ENCODE results near the gene KIT. TPM values are rescaled to one million over a fixed set of nuclear protein-coding genes. Genes with fewer than 3 reads are reported as not detected.
"Not testable (repeated sequence)": the region's sequence is repeated elsewhere in the genome, so short reads cannot be mapped to it uniquely, and the experiment has no call there.

KIT gene
- total RNA-seq, 4 donors from 2014 or later = 4.1 to 62.3 (median 18.7) TPM

DNA sequence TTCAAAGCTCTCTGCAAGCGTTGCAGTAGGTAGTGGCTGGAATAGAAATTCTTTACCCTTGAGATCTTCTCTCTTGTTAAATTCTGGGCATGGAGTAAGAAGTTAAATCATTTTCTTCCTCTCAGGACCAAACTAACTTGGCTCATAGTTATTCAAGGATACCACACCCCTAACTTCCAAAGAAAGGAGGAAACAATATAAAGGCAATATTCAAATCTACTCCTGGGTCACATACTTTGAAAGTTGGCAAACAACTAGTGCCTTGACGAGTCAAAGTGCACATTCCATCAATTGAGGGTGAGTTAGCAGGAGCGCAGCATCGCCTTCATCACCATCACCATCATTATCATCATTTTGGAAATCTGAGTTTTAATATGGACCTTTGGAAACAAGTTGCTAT, 20.4 kb upstream of the KIT start:
- H3K9me3 ChIP-seq = no peaks in the 10 kb centered on the region
- 38 to 53% methylated on average over 4 of the region's 4 CpGs for WGBS, 2 donors (ENCODE audit: low coverage in 1 of 2)
- in situ Hi-C loops (cut with MboI; ENCODE audit: low pct_ligation_motif_present in 1 of 4, low pct_unique_long_range_greater_than_20kb in 1 of 4, low sequenced_read_pairs in 3 of 4) = no loop called here
- H3K4me3 ChIP-seq = no peak overlapping the region
- TF ChIP-seq CTCF (IDR thresholded peaks at IDR 0.05) (no peak), EP300 (IDR thresholded peaks at IDR 0.05; ENCODE audit: low read depth) (no peak), POLR2AphosphoS5 (IDR thresholded peaks at IDR 0.05) (no peak), POLR2A (IDR thresholded peaks at IDR 0.05) (no peak)
- H3K27ac ChIP-seq = no peak overlapping the region
- H3K4me1 ChIP-seq = no peaks in the 10 kb centered on the region
- DNase-seq = no peak
- H3K27me3 ChIP-seq = no peaks in the 10 kb centered on the region
- intact Hi-C loops (cut with DNase I; ENCODE audit: low total_unique reads) = no loop called here
- H3K36me3 ChIP-seq = no peaks in the 10 kb centered on the region

DNA sequence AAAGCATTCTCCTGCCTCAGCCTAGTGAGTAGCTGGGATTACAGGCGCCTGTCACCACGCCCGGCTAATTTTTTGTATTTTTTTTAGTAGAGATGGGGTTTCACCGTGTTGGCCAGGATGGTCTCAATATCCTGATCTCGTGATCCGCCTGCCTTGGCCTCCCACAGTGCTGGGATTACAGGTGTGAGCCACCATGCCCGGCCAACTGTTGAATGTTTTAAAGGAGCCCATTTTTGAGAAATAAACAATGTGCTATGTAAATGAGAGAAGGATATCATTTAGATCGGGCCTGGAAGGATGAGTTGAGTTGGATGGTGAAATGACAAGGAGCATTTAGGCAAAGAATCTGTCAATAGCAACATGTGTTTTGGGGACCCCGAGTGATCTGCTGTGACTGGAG, 16.7 kb upstream of the KIT start:
- H3K4me3 ChIP-seq; intact Hi-C loops (cut with DNase I; ENCODE audit: low total_unique reads); H3K27me3 ChIP-seq; H3K27ac ChIP-seq; DNase-seq; in situ Hi-C loops (cut with MboI; ENCODE audit: low pct_ligation_motif_present in 1 of 4, low pct_unique_long_range_greater_than_20kb in 1 of 4, low sequenced_read_pairs in 3 of 4); H3K36me3 ChIP-seq; H3K4me1 ChIP-seq; H3K9me3 ChIP-seq: not testable (repeated sequence)
- WGBS, 2 donors (ENCODE audit: low coverage in 1 of 2) = 89 to 90% methylated on average over 6 to 9 of the region's 9 CpGs

- H3K27ac ChIP-seq = no peak overlapping the region
- intact Hi-C loops (cut with DNase I; ENCODE audit: low total_unique reads) = no loop called here
- no peak for TF ChIP-seq POLR2A (IDR thresholded peaks at IDR 0.05)
- TF ChIP-seq CTCF (IDR thresholded peaks at IDR 0.05) = no peak
- no peak for TF ChIP-seq EP300 (IDR thresholded peaks at IDR 0.05; ENCODE audit: low read depth)
- no peak for TF ChIP-seq POLR2AphosphoS5 (IDR thresholded peaks at IDR 0.05)
- no peaks in the 10 kb centered on the region for H3K36me3 ChIP-seq
- H3K27me3 ChIP-seq = no peaks in the 10 kb centered on the region
- no peaks in the 10 kb centered on the region for H3K9me3 ChIP-seq
- in situ Hi-C loops (cut with MboI; ENCODE audit: low pct_ligation_motif_present in 1 of 4, low pct_unique_long_range_greater_than_20kb in 1 of 4, low sequenced_read_pairs in 3 of 4) = no loop called here
- no peaks in the 10 kb centered on the region for H3K4me1 ChIP-seq
- 34 to 44% methylated on average over 5 of the region's 5 CpGs for WGBS, 2 donors (ENCODE audit: low coverage in 1 of 2)
- peak; percentile 12 for DNase-seq
- no peak overlapping the region for H3K4me3 ChIP-seq
Observed at GRCh38 chr4:54643172-54643571, 14.6 kb upstream of the KIT start.

DNA sequence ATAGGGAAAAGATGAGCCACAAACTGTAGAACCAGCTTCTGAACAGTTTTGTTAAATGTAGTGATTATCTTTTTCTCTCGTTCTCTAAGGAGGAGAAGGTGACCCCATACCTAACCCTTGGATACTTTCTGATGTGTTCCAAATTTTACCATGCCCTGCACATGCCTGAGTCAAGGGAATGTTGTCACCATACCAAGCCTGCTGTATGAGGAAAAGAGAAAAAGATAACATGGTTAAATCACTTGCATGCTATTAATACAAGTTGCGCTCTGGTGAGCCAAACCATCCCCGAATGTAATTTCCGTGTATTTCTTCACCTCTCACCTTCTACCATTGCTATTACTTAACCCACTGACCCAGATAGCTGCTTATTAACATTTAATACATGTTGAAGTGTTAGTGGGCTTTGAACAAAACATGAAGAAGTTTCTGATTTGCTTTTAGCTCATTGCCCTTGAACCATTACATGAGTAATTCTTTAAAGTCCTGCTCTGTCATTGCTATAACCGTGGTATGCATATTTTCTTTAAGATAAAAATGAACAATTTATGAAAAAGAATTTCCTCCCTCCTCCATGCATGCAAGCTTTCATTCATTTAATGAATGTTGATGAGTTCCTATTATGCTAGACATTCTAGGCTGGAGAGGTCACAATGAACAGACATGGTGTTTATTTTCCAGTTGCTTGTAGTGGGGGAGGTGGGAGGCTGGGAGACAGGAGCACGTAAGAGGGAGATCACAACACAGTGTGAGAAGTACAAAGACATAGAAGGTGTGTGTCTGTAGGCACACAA, 13.6 kb upstream of the KIT start:
- Histone ChIP-seq H3K4me1 (no peaks in the 10 kb centered on the region), H3K4me3 (no peak overlapping the region), H3K36me3 (no peaks in the 10 kb centered on the region), H3K27ac (no peak overlapping the region), H3K9me3 (no peaks in the 10 kb centered on the region), H3K27me3 (no peaks in the 10 kb centered on the region)
- intact Hi-C loops (cut with DNase I; ENCODE audit: low total_unique reads) = no loop called here
- TF ChIP-seq POLR2A (IDR thresholded peaks at IDR 0.05) (no peak), POLR2AphosphoS5 (IDR thresholded peaks at IDR 0.05) (no peak), CTCF (IDR thresholded peaks at IDR 0.05) (no peak), EP300 (IDR thresholded peaks at IDR 0.05; ENCODE audit: low read depth) (no peak)
- in situ Hi-C loops (cut with MboI; ENCODE audit: low pct_ligation_motif_present in 1 of 4, low pct_unique_long_range_greater_than_20kb in 1 of 4, low sequenced_read_pairs in 3 of 4) = no loop called here
- no peak for DNase-seq
- 73 to 75% methylated on average over 5 to 6 of the region's 6 CpGs for WGBS, 2 donors (ENCODE audit: low coverage in 1 of 2)

- Histone ChIP-seq H3K36me3 (no peaks in the 10 kb centered on the region), H3K27me3 (no peaks in the 10 kb centered on the region), H3K4me3 (no peak overlapping the region), H3K27ac (no peak overlapping the region), H3K4me1 (no peaks in the 10 kb centered on the region), H3K9me3 (no peaks in the 10 kb centered on the region)
- 81% methylated on average over 1 of the region's 1 CpG; no CpG with 5 or more reads in 1 of the 2 donors for WGBS, 2 donors (ENCODE audit: low coverage in 1 of 2)
- no peak for TF ChIP-seq POLR2A (IDR thresholded peaks at IDR 0.05)
- TF ChIP-seq EP300 (IDR thresholded peaks at IDR 0.05; ENCODE audit: low read depth) = no peak
- no peak for TF ChIP-seq POLR2AphosphoS5 (IDR thresholded peaks at IDR 0.05)
- TF ChIP-seq CTCF (IDR thresholded peaks at IDR 0.05) = no peak
- no peak for DNase-seq
- in situ Hi-C loops (cut with MboI; ENCODE audit: low pct_ligation_motif_present in 1 of 4, low pct_unique_long_range_greater_than_20kb in 1 of 4, low sequenced_read_pairs in 3 of 4) (no loop called here), intact Hi-C loops (cut with DNase I; ENCODE audit: low total_unique reads) (no loop called here)
Observed at GRCh38 chr4:54645830-54646229, 11.9 kb upstream of the KIT start.
